Peyer's patch (tissue), 4 donors: Measurements from ENCODE around the gene INPP5A.

Experiments used
- POLR2A ChIP-seq, 2 donors: fragments of 450-650 bp; IDR thresholded peaks; one replicate each; pipeline ENCODE4 v1.5.1; 2017; ENCODE audit warnings: antibody characterized with exemption in 2 of 2, mild to moderate bottlenecking in 2 of 2, moderate library complexity in 2 of 2
- TF ChIP-seq, protein P1 (sequence below), 6 experiments: fragments of 450-650 bp in 4 of 6; fragments of 200-600 bp in 2 of 6; sonication (generic) in 1 of 6; IDR thresholded peaks; one replicate each; pipeline ENCODE4 v1.5.1; 2017 to 2019; ENCODE audit warnings: antibody characterized with exemption in 6 of 6, mild to moderate bottlenecking in 3 of 6, moderate library complexity in 1 of 6

DNA sequence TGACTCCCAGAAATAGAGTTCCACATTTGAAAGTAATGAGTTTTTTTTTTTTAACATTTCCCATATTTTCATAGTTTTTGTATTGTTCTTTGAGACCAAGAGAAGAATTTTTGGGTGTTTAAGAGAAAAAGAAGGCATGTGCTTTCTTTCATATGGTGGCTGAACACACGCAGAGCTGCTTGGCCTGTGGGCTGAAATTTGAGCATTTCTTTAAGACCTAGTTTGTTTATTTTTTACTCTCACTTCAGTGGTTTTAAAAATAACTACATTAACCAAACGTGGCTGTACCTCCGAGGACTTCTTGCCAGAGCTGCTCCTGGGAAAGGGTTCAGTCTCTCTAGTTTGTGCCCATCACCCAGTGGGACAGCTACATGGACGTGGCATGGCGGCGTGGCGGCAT is 58.3 kb downstream of the INPP5A start:
- TF ChIP-seq POLR2A (IDR thresholded peaks at IDR 0.05): no peak
- TF ChIP-seq, protein P1, sequence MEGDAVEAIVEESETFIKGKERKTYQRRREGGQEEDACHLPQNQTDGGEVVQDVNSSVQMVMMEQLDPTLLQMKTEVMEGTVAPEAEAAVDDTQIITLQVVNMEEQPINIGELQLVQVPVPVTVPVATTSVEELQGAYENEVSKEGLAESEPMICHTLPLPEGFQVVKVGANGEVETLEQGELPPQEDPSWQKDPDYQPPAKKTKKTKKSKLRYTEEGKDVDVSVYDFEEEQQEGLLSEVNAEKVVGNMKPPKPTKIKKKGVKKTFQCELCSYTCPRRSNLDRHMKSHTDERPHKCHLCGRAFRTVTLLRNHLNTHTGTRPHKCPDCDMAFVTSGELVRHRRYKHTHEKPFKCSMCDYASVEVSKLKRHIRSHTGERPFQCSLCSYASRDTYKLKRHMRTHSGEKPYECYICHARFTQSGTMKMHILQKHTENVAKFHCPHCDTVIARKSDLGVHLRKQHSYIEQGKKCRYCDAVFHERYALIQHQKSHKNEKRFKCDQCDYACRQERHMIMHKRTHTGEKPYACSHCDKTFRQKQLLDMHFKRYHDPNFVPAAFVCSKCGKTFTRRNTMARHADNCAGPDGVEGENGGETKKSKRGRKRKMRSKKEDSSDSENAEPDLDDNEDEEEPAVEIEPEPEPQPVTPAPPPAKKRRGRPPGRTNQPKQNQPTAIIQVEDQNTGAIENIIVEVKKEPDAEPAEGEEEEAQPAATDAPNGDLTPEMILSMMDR (IDR thresholded peaks at IDR 0.05): no peak
